Measurements from ENCODE around the gene NKAIN1.

GRCh38 chr1:31257213-31257612 is 17.5 kb upstream of the NKAIN1 start:
- TF ChIP-seq POLR2AphosphoS5 (IDR thresholded peaks at IDR 0.05) (no peak), CTCF (IDR thresholded peaks at IDR 0.05; ENCODE audit: poor library complexity, severe bottlenecking) (no peak), EZH2 (IDR thresholded peaks at IDR 0.05; ENCODE audit: borderline replicate concordance, insufficient read depth, low read length, poor library complexity, severe bottlenecking) (no peak), SMC3 (conservative IDR thresholded peaks at IDR 0.05; ENCODE audit: poor library complexity) (no peak), RAD21 (conservative IDR thresholded peaks at IDR 0.05) (no peak), REST (IDR thresholded peaks at IDR 0.05; ENCODE audit: borderline replicate concordance) (no peak)

Measured in neural cell (in vitro differentiated cells).